Tibial nerve (tissue), 4 donors: ENCODE data around the gene EPN3. TPM values are rescaled to one million over a fixed set of nuclear protein-coding genes. Genes with fewer than 3 reads are reported as not detected.

Source experiments
- DNase-seq, 2 donors: peaks; one replicate each; pipeline ENCODE4 v3.0.0-alpha.2; 2019; ENCODE audit warnings: low spot score in 2 of 2
- H3K27ac ChIP-seq, 4 donors: fragments of 200-600 bp; sonication (generic) in 3 of 4; one replicate each; pipeline ENCODE4 v1.5.1; 2017 to 2019; ENCODE audit warnings: mild to moderate bottlenecking in 1 of 4
- H3K27me3 ChIP-seq, 2 donors: fragments of 200-600 bp; sonication (generic) in 1 of 2; one replicate each; pipeline versions ENCODE4 v1.5.1 to v1.6.0; 2017 to 2019
- H3K36me3 ChIP-seq, 3 donors: fragments of 200-600 bp; sonication (generic); one replicate each; pipeline ENCODE4 v1.5.1; 2018 to 2019
- H3K4me1 ChIP-seq, 4 donors: fragments of 200-600 bp; sonication (generic) in 3 of 4; one replicate each; pipeline ENCODE4 v1.5.1; 2017 to 2019
- H3K4me3 ChIP-seq, 4 donors: fragments of 200-600 bp; sonication (generic) in 3 of 4; one replicate each; pipeline ENCODE4 v1.5.1; 2017 to 2019; ENCODE audit warnings: mild to moderate bottlenecking in 1 of 4, moderate library complexity in 1 of 4
- H3K9me3 ChIP-seq, 4 donors: fragments of 200-600 bp; sonication (generic) in 3 of 4; one replicate each; pipeline ENCODE4 v1.5.1; 2017 to 2019
- EP300 ChIP-seq, 2 donors: sonication (generic); formaldehyde crosslinking; IDR thresholded peaks; one replicate each; pipeline ENCODE4 v1.6.1; 2017; ENCODE audit warnings: antibody characterized with exemption in 2 of 2, mild to moderate bottlenecking in 1 of 2
- POLR2A ChIP-seq, 2 donors: fragments of 450-650 bp; IDR thresholded peaks; one replicate each; pipeline ENCODE4 v1.6.1; 2017; ENCODE audit warnings: antibody characterized with exemption in 2 of 2, mild to moderate bottlenecking in 2 of 2, moderate library complexity in 2 of 2
- WGBS, 2 donors: methylation state at CpG; one replicate each; pipeline ENCODE4 v1.1.5; 2018; 5-methylcytosine and 5-hydroxymethylcytosine counted together
- total RNA-seq, 4 donors: library from RNA; depleted of rRNA; stranded (reverse); fragments of >200 nt; gene quantifications; one replicate each; pipeline ENCODE4 v1.1.0, GENCODE V29; 2016
- TF ChIP-seq, protein P1 (sequence below), 5 experiments: fragments of 200-600 bp in 3 of 5; fragments of 450-650 bp in 2 of 5; sonication (generic) in 3 of 5; IDR thresholded peaks; one replicate each; pipeline ENCODE4 v1.5.1; 2016 to 2019; ENCODE audit warnings: antibody characterized with exemption in 5 of 5, mild to moderate bottlenecking in 3 of 5, moderate library complexity in 2 of 5

Gene EPN3
- total RNA-seq, 4 donors from 2014 or later: 0.22 to 0.42 TPM; not detected in 2

DNA sequence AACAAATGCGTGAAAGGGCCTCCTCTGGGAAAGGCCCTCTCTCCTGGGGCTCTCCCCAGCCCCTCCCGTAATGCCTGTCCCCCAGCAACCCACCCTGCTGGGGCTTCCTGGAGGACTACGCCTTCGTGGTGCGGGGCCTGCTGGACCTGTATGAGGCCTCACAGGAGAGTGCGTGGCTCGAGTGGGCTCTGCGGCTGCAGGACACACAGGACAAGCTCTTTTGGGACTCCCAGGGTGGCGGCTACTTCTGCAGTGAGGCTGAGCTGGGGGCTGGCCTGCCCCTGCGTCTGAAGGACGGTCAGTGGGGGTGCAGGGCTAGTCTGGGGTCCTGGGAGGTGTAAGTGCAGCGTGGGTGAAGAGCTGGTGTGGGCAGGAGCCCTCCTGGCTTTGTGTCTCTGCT, 19.3 kb downstream of the EPN3 start:
- H3K4me1 ChIP-seq: peaks cover 0 to 13% (median 8%) of the 10 kb centered on the region in 4 donors
- H3K36me3 ChIP-seq: peaks cover 0 to 81% (median 0%) of the 10 kb centered on the region in 3 donors
- H3K9me3 ChIP-seq: no peaks in the 10 kb centered on the region
- H3K4me3 ChIP-seq: no peak overlapping the region
- H3K27ac ChIP-seq: no peak overlapping the region
- no peak for DNase-seq
- TF ChIP-seq, protein P1, sequence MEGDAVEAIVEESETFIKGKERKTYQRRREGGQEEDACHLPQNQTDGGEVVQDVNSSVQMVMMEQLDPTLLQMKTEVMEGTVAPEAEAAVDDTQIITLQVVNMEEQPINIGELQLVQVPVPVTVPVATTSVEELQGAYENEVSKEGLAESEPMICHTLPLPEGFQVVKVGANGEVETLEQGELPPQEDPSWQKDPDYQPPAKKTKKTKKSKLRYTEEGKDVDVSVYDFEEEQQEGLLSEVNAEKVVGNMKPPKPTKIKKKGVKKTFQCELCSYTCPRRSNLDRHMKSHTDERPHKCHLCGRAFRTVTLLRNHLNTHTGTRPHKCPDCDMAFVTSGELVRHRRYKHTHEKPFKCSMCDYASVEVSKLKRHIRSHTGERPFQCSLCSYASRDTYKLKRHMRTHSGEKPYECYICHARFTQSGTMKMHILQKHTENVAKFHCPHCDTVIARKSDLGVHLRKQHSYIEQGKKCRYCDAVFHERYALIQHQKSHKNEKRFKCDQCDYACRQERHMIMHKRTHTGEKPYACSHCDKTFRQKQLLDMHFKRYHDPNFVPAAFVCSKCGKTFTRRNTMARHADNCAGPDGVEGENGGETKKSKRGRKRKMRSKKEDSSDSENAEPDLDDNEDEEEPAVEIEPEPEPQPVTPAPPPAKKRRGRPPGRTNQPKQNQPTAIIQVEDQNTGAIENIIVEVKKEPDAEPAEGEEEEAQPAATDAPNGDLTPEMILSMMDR (IDR thresholded peaks at IDR 0.05): no peak
- H3K27me3 ChIP-seq: no peaks in the 10 kb centered on the region
- 85 to 87% methylated on average over 4 to 6 of the region's 12 CpGs for WGBS, 2 donors

DNA sequence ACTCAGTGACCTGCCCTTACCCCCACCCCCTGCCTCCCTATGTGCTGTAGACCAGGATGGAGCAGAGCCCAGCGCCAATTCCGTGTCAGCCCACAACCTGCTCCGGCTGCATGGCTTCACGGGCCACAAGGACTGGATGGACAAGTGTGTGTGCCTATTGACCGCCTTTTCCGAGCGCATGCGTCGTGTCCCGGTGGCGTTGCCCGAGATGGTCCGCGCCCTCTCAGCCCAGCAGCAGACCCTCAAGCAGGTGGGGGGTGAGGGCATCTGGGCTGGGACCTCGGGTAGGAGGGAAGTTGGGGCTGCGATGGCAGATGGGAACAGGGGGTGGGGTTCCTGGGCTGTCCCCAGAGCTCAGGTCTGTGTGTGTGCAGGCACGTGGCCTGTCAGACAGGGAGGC, 21.7 kb downstream of the EPN3 start:
- WGBS, 2 donors: 87 to 93% methylated on average over 14 to 17 of the region's 17 CpGs
- Histone ChIP-seq H3K9me3 (no peaks in the 10 kb centered on the region), H3K4me1 (peaks cover 0 to 9% (median 3%) of the 10 kb centered on the region in 4 donors), H3K36me3 (peaks cover 0 to 73% (median 0%) of the 10 kb centered on the region in 3 donors), H3K4me3 (no peak overlapping the region), H3K27me3 (peaks cover 0 to 4% of the 10 kb centered on the region in 2 donors), H3K27ac (no peak overlapping the region)
- DNase-seq: no peak
- TF ChIP-seq, protein P1 (IDR thresholded peaks at IDR 0.05): no peak
- TF ChIP-seq EP300 (IDR thresholded peaks at IDR 0.05) (no peak), POLR2A (IDR thresholded peaks at IDR 0.05) (no peak)

DNA sequence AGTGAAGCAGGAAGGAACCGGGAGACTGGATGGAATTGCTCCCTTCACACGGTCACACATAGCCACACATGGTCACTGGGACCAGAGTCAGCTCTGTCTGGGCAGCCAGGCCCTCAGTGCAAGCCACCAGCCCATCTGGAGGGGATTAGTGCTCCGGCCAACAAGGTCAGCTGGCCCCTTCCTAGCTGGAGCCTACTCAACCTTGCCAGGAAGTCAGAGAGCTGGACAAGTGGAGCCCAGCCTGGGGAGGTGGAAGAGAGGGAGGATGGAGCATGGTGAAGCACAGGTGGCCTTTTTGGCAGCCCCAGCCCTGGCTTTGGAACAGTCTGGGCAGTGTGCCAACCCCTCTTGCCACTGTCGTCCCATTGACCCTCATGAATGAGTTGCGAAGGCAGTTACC, 24.3 kb downstream of the EPN3 start:
- Histone ChIP-seq H3K27me3 (peaks cover 3 to 28% of the 10 kb centered on the region in 2 donors), H3K27ac (no peak overlapping the region), H3K36me3 (peaks cover 0 to 48% (median 0%) of the 10 kb centered on the region in 3 donors), H3K9me3 (no peaks in the 10 kb centered on the region), H3K4me3 (no peak overlapping the region), H3K4me1 (peaks cover 0 to 35% (median 25%) of the 10 kb centered on the region in 4 donors)
- no peak for TF ChIP-seq EP300 (IDR thresholded peaks at IDR 0.05)
- TF ChIP-seq, protein P1 (IDR thresholded peaks at IDR 0.05): no peak
- TF ChIP-seq POLR2A (IDR thresholded peaks at IDR 0.05): no peak
- no peak for DNase-seq
- WGBS, 2 donors: 61 to 75% methylated on average over 4 to 5 of the region's 5 CpGs

DNA sequence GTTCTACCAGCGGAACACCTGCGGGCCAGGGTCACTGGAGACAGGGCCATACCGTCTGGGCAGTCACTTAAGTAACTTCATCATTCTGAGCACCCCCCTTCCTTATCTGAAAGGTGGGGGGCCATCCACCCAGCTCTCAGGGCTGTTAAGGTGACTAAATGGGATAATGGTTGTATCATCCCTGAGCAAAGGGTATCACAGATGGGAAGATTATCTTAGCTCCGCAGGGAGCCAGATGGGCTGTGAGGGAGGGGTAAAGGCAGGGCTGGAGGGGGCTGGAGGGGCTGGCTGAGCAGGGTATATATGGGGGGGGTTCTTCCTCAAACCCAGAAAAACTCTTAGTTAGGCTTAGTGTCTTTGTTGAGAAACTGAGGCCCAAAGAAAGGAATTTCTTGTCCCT, 25.1 kb downstream of the EPN3 start:
- Histone ChIP-seq H3K4me3 (no peak overlapping the region), H3K27ac (no peak overlapping the region), H3K36me3 (peaks cover 0 to 40% (median 0%) of the 10 kb centered on the region in 3 donors), H3K9me3 (no peaks in the 10 kb centered on the region), H3K4me1 (peaks cover 0 to 43% (median 25%) of the 10 kb centered on the region in 4 donors), H3K27me3 (peaks cover 3 to 36% of the 10 kb centered on the region in 2 donors)
- no peak for DNase-seq
- TF ChIP-seq EP300 (IDR thresholded peaks at IDR 0.05): no peak
- TF ChIP-seq, protein P1 (IDR thresholded peaks at IDR 0.05): no peak
- no peak for TF ChIP-seq POLR2A (IDR thresholded peaks at IDR 0.05)
- WGBS, 2 donors: 81 to 86% methylated on average over 4 of the region's 4 CpGs

DNA sequence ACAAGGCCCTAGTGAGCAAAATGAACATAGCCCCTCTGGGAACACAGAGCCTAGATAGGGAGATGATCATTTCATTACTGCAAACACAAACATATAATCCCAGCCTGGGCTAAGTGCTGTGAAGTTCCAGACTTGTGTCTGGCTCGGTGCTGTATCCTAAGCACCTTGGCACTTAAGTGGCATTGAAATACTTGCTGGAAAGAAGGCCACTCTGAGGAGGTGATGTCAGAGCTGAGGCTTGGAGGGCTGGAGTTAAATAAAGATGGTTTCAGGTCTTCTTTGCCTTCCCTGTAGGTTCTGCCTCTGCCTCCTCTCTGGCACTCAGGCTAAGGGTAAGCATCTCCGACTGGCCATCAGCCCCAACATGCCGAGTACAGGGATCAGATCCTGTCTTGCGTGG, 25.6 kb downstream of the EPN3 start:
- H3K4me1 ChIP-seq: peaks cover 0 to 45% (median 25%) of the 10 kb centered on the region in 4 donors
- DNase-seq: no peak
- peaks cover 0 to 35% (median 0%) of the 10 kb centered on the region in 3 donors for H3K36me3 ChIP-seq
- H3K27me3 ChIP-seq: peaks cover 3 to 41% of the 10 kb centered on the region in 2 donors
- H3K4me3 ChIP-seq: no peak overlapping the region
- no peaks in the 10 kb centered on the region for H3K9me3 ChIP-seq
- TF ChIP-seq POLR2A (IDR thresholded peaks at IDR 0.05) (no peak), EP300 (IDR thresholded peaks at IDR 0.05) (no peak)
- TF ChIP-seq, protein P1 (IDR thresholded peaks at IDR 0.05): no peak
- H3K27ac ChIP-seq: no peak overlapping the region
- 68 to 72% methylated on average over 4 of the region's 4 CpGs for WGBS, 2 donors
